ENCODE data around the gene HTT.

The HTT gene

GRCh38 chr4:3285558-3286334, 211.3 kb downstream of the HTT start:
- in situ Hi-C loops (cut with HindIII; ENCODE audit: low sequenced_read_pairs): no loop called here

GRCh38 chr4:3286335-3287175, 212.1 kb downstream of the HTT start:
- in situ Hi-C loops (cut with HindIII; ENCODE audit: low sequenced_read_pairs): no loop called here

- in situ Hi-C loops (cut with HindIII; ENCODE audit: low sequenced_read_pairs): no loop called here
Observed at GRCh38 chr4:3287271-3287971, 212.9 kb downstream of the HTT start.

- in situ Hi-C loops (cut with HindIII; ENCODE audit: low sequenced_read_pairs): no loop called here
Observed at GRCh38 chr4:3287972-3288570, 213.6 kb downstream of the HTT start.

- in situ Hi-C loops (cut with HindIII; ENCODE audit: low sequenced_read_pairs): no loop called here
Observed at GRCh38 chr4:3288571-3289094, 214.2 kb downstream of the HTT start.

- in situ Hi-C loops (cut with HindIII; ENCODE audit: low sequenced_read_pairs): no loop called here
Observed at GRCh38 chr4:3290476-3290875, 216.0 kb downstream of the HTT start.

- in situ Hi-C loops (cut with HindIII; ENCODE audit: low sequenced_read_pairs): no loop called here
Observed at GRCh38 chr4:3290889-3291321, 216.4 kb downstream of the HTT start.

GRCh38 chr4:3291411-3291968, 217.0 kb downstream of the HTT start:
- in situ Hi-C loops (cut with HindIII; ENCODE audit: low sequenced_read_pairs): no loop called here

- in situ Hi-C loops (cut with HindIII; ENCODE audit: low sequenced_read_pairs): no loop called here
Observed at GRCh38 chr4:3291969-3292570, 217.6 kb downstream of the HTT start.

GRCh38 chr4:3292571-3293400, 218.3 kb downstream of the HTT start, which contains the start of gene RGS12:
Gene RGS12, plus strand, starts transcription at chr4:3293021. Its CDS starts 23,150 bp downstream, at chr4:3316171.
- in situ Hi-C loops (cut with HindIII; ENCODE audit: low sequenced_read_pairs): no loop called here

Data from endothelial cell of hepatic sinusoid (primary cell).